Stomach (tissue), 9 donors: Measurements from ENCODE around the gene LPAR1. TPM values are rescaled to one million over a fixed set of nuclear protein-coding genes. Genes with fewer than 3 reads are reported as not detected.

ENCODE experiments used
- DNase-seq, 2 donors: peaks; one replicate each; pipeline versions ENCODE4 v3.0.0 to v3.0.0-alpha.2; 2013 to 2019
- H3K27ac ChIP-seq, 5 donors: fragments of 200-600 bp in 4 of 5; sonication (generic) in 4 of 5; one replicate each; pipeline ENCODE4 v1.5.1; 2013 to 2019; ENCODE audit warnings: mild to moderate bottlenecking in 1 of 5, moderate library complexity in 1 of 5
- H3K27me3 ChIP-seq, 3 donors: fragments of 200-600 bp; sonication (generic); one replicate each; pipeline ENCODE4 v1.5.1; 2017 to 2019; ENCODE audit warnings: mixed run types in 1 of 3
- H3K36me3 ChIP-seq, 4 donors: fragments of 200-600 bp; sonication (generic); 1 replicate in 3 of 4; 2 replicates in 1 of 4; pipeline ENCODE4 v1.5.1; 2016 to 2019
- H3K4me1 ChIP-seq, 4 donors: fragments of 200-600 bp; sonication (generic); one replicate each; pipeline ENCODE4 v1.5.1; 2016 to 2019
- H3K4me3 ChIP-seq, 4 donors: fragments of 200-600 bp; sonication (generic) in 3 of 4; one replicate each; pipeline ENCODE4 v1.5.1; 2016 to 2019; ENCODE audit warnings: mild to moderate bottlenecking in 1 of 4
- H3K9me3 ChIP-seq, 4 donors: fragments of 200-600 bp; sonication (generic); one replicate each; pipeline ENCODE4 v1.5.1; 2016 to 2019
- CTCF ChIP-seq, 7 experiments: fragments of 450-650 bp in 4 of 7; fragments of 200-600 bp in 3 of 7; sonication (generic) in 3 of 7; IDR thresholded peaks; one replicate each; pipeline ENCODE4 v1.5.1; 2016 to 2019; ENCODE audit warnings: antibody characterized with exemption in 7 of 7, control low read depth in 2 of 7, mild to moderate bottlenecking in 1 of 7
- EP300 ChIP-seq: sonication (generic); formaldehyde crosslinking; IDR thresholded peaks from one replicate; pipeline ENCODE4 v1.6.1; 2017; ENCODE audit warnings: antibody characterized with exemption
- POLR2A ChIP-seq, 4 donors: fragments of 450-650 bp; IDR thresholded peaks; one replicate each; pipeline ENCODE4 v1.6.1; 2016; ENCODE audit warnings: antibody characterized with exemption in 4 of 4, control low read depth in 2 of 4, mild to moderate bottlenecking in 1 of 4, moderate library complexity in 1 of 4
- POLR2AphosphoS5 ChIP-seq, 3 donors: sonication (generic); formaldehyde crosslinking; IDR thresholded peaks; one replicate each; pipeline ENCODE4 v1.6.1; 2016; ENCODE audit warnings: antibody characterized with exemption in 3 of 3
- WGBS, 5 donors: extraction: QIAGEN DNeasy Blood & Tissue Kit in 3 of 5; methylation state at CpG; one replicate each; pipeline versions ENCODE4 v1.1.5 to v1.1.7; 2013 to 2018; 5-methylcytosine and 5-hydroxymethylcytosine counted together
- intact Hi-C: fragments of 100-400 bp; cut with DNase I; formaldehyde crosslinking; loops from one replicate; pipeline ENCODE4 v1.15.1; 2023; ENCODE audit warnings: low total_unique reads
- polyA plus RNA-seq, 3 donors: library from polyadenylated mRNA; stranded (reverse); fragments of 200-250 nt; gene quantifications; one replicate each; pipeline ENCODE4 v1.2.3, GENCODE V29; 2013
- total RNA-seq, 5 donors: library from RNA; depleted of rRNA; stranded (reverse); fragments of >200 nt; gene quantifications; one replicate each; pipeline versions ENCODE4 v1.1.0 to v1.2.3, GENCODE V29; 2014 to 2016
- donor health status: healthy with polysubstance abuse.
- donor health status: Bipolar disorder and iron deficiency.
- donor health status: healthy.

LPAR1 gene
- total and polyA plus RNA-seq, 8 donors = 7.4 to 40.0 (median 21.2) TPM

- Histone ChIP-seq H3K27me3 (no peaks in the 10 kb centered on the region), H3K4me1 (peaks cover 0 to 24% (median 4%) of the 10 kb centered on the region in 4 donors), H3K9me3 (peaks cover 0 to 23% (median 17%) of the 10 kb centered on the region in 4 donors), H3K27ac (peak overlapping the region in 4 of 5 donors; percentile 33 to 72 (median 44)), H3K36me3 (no peaks in the 10 kb centered on the region), H3K4me3 (no peak overlapping the region)
- intact Hi-C loops = no loop called here
- TF ChIP-seq CTCF (IDR thresholded peaks at IDR 0.05) (no peak), POLR2A (IDR thresholded peaks at IDR 0.05) (no peak), EP300 (no peak), POLR2AphosphoS5 (IDR thresholded peaks at IDR 0.05) (peak in 2 of 3 donors; percentile 4 to 23)
- WGBS, 5 donors = 32 to 47% (median 40%) methylated on average over 4 of the region's 4 CpGs
- DNase-seq = peak in 1 of 2 donors; percentile 40
These were observed 126.4 kb downstream of the LPAR1 start for GRCh38 chr9:110911659-110912418.

- intact Hi-C loops = no loop called here
These were observed 129.4 kb downstream of the LPAR1 start for GRCh38 chr9:110908894-110909293.

GRCh38 chr9:110900917-110901316 lies 137.4 kb downstream of the LPAR1 start:
- peak overlapping the region in 1 of 5 donors; percentile 48 for H3K27ac ChIP-seq

More at GRCh38 chr9:110908894-110909293, 129.4 kb downstream of the LPAR1 start:
- DNase-seq = no peak
- Histone ChIP-seq H3K4me3 (no peak overlapping the region), H3K4me1 (peaks cover 0 to 21% (median 4%) of the 10 kb centered on the region in 4 donors), H3K36me3 (no peaks in the 10 kb centered on the region), H3K27ac (no peak overlapping the region), H3K27me3 (no peaks in the 10 kb centered on the region), H3K9me3 (peaks cover 0 to 23% (median 14%) of the 10 kb centered on the region in 4 donors)
- TF ChIP-seq POLR2A (IDR thresholded peaks at IDR 0.05) (no peak), POLR2AphosphoS5 (IDR thresholded peaks at IDR 0.05) (no peak), CTCF (IDR thresholded peaks at IDR 0.05) (no peak), EP300 (no peak)
- WGBS, 5 donors = 76 to 97% (median 87%) methylated on average over 2 of the region's 2 CpGs

GRCh38 chr9:110900456-110900855 lies 137.8 kb downstream of the LPAR1 start:
- H3K4me3 ChIP-seq = no peak overlapping the region
- peak in 1 of 2 donors; percentile 32 for DNase-seq
- WGBS, 5 donors = 94 to 98% (median 97%) methylated on average over 1 of the region's 1 CpG
- TF ChIP-seq CTCF (IDR thresholded peaks at IDR 0.05) (no peak), POLR2AphosphoS5 (IDR thresholded peaks at IDR 0.05) (no peak), EP300 (no peak), POLR2A (IDR thresholded peaks at IDR 0.05) (no peak)
- peak overlapping the region in 1 of 5 donors; percentile 48 for H3K27ac ChIP-seq
- intact Hi-C loops = no loop called here
- peaks cover 0 to 13% (median 6%) of the 10 kb centered on the region in 4 donors for H3K9me3 ChIP-seq
- no peaks in the 10 kb centered on the region for H3K27me3 ChIP-seq
- no peaks in the 10 kb centered on the region for H3K36me3 ChIP-seq
- H3K4me1 ChIP-seq = no peaks in the 10 kb centered on the region

More at GRCh38 chr9:110900917-110901316, 137.4 kb downstream of the LPAR1 start:
- Histone ChIP-seq H3K27me3 (no peaks in the 10 kb centered on the region), H3K4me3 (no peak overlapping the region), H3K36me3 (no peaks in the 10 kb centered on the region), H3K4me1 (no peaks in the 10 kb centered on the region), H3K9me3 (peaks cover 0 to 13% (median 6%) of the 10 kb centered on the region in 4 donors)
- intact Hi-C loops = no loop called here
- WGBS, 5 donors = 47 to 70% (median 61%) methylated on average over 6 of the region's 6 CpGs
- no peak for TF ChIP-seq EP300
- TF ChIP-seq POLR2AphosphoS5 (IDR thresholded peaks at IDR 0.05) = no peak
- DNase-seq = peak in 1 of 2 donors; percentile 25

DNA sequence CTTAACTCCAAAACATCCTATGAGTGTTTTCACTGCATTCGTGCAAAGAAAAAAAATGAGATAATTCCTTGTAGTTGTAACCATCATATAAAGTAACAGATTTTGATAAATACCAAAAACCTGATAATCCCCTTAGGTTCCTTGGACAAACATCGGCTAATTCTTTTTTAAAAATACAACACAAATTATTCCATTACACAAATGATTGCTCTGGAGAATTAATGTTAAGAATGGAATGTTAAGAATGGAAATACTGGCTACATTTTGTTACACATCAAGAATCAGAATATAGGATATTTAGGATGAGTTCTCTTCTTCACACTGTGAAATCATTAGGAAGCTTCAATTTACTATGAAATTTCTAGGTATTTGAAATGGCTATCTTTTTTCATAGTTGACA lies 139.4 kb downstream of the LPAR1 start:
- no peak for DNase-seq
- Histone ChIP-seq H3K27me3 (no peaks in the 10 kb centered on the region), H3K36me3 (no peaks in the 10 kb centered on the region), H3K9me3 (peaks cover 0 to 13% (median 6%) of the 10 kb centered on the region in 4 donors), H3K4me3 (no peak overlapping the region), H3K27ac (no peak overlapping the region), H3K4me1 (no peaks in the 10 kb centered on the region)
- WGBS, 5 donors = 90 to 94% (median 91%) methylated on average over 2 of the region's 2 CpGs
- intact Hi-C loops = no loop called here
- TF ChIP-seq POLR2A (IDR thresholded peaks at IDR 0.05) (no peak), POLR2AphosphoS5 (IDR thresholded peaks at IDR 0.05) (no peak), CTCF (IDR thresholded peaks at IDR 0.05) (no peak), EP300 (no peak)
